Measurements from ENCODE around the gene TPD52L1. TPM values are rescaled to one million over a fixed set of nuclear protein-coding genes. Genes with fewer than 3 reads are reported as not detected.

TPD52L1 gene
- total RNA-seq, 1 donor from 2014 or later: 57.7 TPM

GRCh38 chr6:125208625-125209249 lies 55.2 kb downstream of the TPD52L1 start:
- Histone ChIP-seq H3K27me3 (ENCODE audit: control insufficient read depth, insufficient read depth, low read length) (no peaks in the 10 kb centered on the region), H3K4me3 (ENCODE audit: low read depth, low read length) (no peak overlapping the region), H3K36me3 (ENCODE audit: control insufficient read depth, insufficient read depth, low read length) (no peaks in the 10 kb centered on the region)
- no peak for DNase-seq (ENCODE audit: low read depth)
- TF ChIP-seq CTCF (IDR thresholded peaks at IDR 0.05; ENCODE audit: insufficient read depth, low read length, poor library complexity, severe bottlenecking): no peak

GRCh38 chr6:125210667-125211066 lies 57.1 kb downstream of the TPD52L1 start:
- H3K4me3 ChIP-seq (ENCODE audit: low read depth, low read length): no peak overlapping the region
- H3K36me3 ChIP-seq (ENCODE audit: control insufficient read depth, insufficient read depth, low read length): no peaks in the 10 kb centered on the region
- no peak for DNase-seq (ENCODE audit: low read depth)
- no peaks in the 10 kb centered on the region for H3K27me3 ChIP-seq (ENCODE audit: control insufficient read depth, insufficient read depth, low read length)
- no peak for TF ChIP-seq CTCF (IDR thresholded peaks at IDR 0.05; ENCODE audit: insufficient read depth, low read length, poor library complexity, severe bottlenecking)

- Histone ChIP-seq H3K36me3 (ENCODE audit: control insufficient read depth, insufficient read depth, low read length) (no peaks in the 10 kb centered on the region), H3K27me3 (ENCODE audit: control insufficient read depth, insufficient read depth, low read length) (no peaks in the 10 kb centered on the region), H3K4me3 (ENCODE audit: low read depth, low read length) (no peak overlapping the region)
- no peak for DNase-seq (ENCODE audit: low read depth)
- TF ChIP-seq CTCF (IDR thresholded peaks at IDR 0.05; ENCODE audit: insufficient read depth, low read length, poor library complexity, severe bottlenecking): no peak
Measured at GRCh38 chr6:125211352-125211751, 57.8 kb downstream of the TPD52L1 start.

DNA sequence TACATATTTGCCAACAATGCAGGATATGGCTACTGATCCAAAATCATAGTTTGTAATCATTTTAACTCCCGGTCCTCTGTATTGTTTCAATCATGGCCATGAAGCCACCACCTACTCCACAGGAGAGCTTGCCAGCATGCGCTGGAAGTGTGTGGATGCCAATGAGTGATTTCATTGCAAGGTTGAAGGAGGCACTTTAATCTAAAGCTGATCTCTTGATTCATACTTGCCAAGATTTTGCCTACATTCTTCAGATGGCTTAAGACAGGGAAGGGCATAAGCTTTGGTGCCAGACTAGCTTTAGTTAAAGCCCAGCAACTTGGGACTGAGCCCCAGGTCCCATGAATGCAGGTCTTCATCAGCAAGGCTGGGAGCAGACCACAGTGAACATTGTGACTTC lies 58.8 kb downstream of the TPD52L1 start:
- H3K36me3 ChIP-seq (ENCODE audit: control insufficient read depth, insufficient read depth, low read length): no peaks in the 10 kb centered on the region
- no peak overlapping the region for H3K4me3 ChIP-seq (ENCODE audit: low read depth, low read length)
- no peaks in the 10 kb centered on the region for H3K27me3 ChIP-seq (ENCODE audit: control insufficient read depth, insufficient read depth, low read length)
- no peak for TF ChIP-seq CTCF (IDR thresholded peaks at IDR 0.05; ENCODE audit: insufficient read depth, low read length, poor library complexity, severe bottlenecking)
- no peak for DNase-seq (ENCODE audit: low read depth)

GRCh38 chr6:125213939-125214338 lies 60.4 kb downstream of the TPD52L1 start:
- TF ChIP-seq CTCF (IDR thresholded peaks at IDR 0.05; ENCODE audit: insufficient read depth, low read length, poor library complexity, severe bottlenecking): no peak
- no peak overlapping the region for H3K4me3 ChIP-seq (ENCODE audit: low read depth, low read length)
- DNase-seq (ENCODE audit: low read depth): no peak
- no peaks in the 10 kb centered on the region for H3K36me3 ChIP-seq (ENCODE audit: control insufficient read depth, insufficient read depth, low read length)
- no peaks in the 10 kb centered on the region for H3K27me3 ChIP-seq (ENCODE audit: control insufficient read depth, insufficient read depth, low read length)

GRCh38 chr6:125215252-125215819 lies 61.8 kb downstream of the TPD52L1 start:
- TF ChIP-seq CTCF (IDR thresholded peaks at IDR 0.05; ENCODE audit: insufficient read depth, low read length, poor library complexity, severe bottlenecking): no peak
- no peak for DNase-seq (ENCODE audit: low read depth)
- Histone ChIP-seq H3K4me3 (ENCODE audit: low read depth, low read length) (no peak overlapping the region), H3K27me3 (ENCODE audit: control insufficient read depth, insufficient read depth, low read length) (no peaks in the 10 kb centered on the region), H3K36me3 (ENCODE audit: control insufficient read depth, insufficient read depth, low read length) (no peaks in the 10 kb centered on the region)

Data from kidney epithelial cell (primary cell).